H9 (cell line): ENCODE results near the gene CPA2. TPM values are rescaled to one million over a fixed set of nuclear protein-coding genes. Genes with fewer than 3 reads are reported as not detected.

Source experiments
- DNase-seq: peaks from one replicate; pipeline ENCODE4 v3.0.0-alpha.2; 2017
- H2AFZ ChIP-seq: one replicate; pipeline ENCODE4 v1.6.1; 2013; ENCODE audit warnings: mild to moderate bottlenecking, low read length, control low read depth, moderate library complexity
- H2AK5ac ChIP-seq: 2 replicates; pipeline ENCODE4 v1.6.1; 2013; ENCODE audit warnings: low read length, control low read depth, mixed read lengths; ENCODE audit not compliant: insufficient read length
- H2BK120ac ChIP-seq: one replicate; pipeline ENCODE4 v1.6.1; 2013; ENCODE audit warnings: low read depth, mild to moderate bottlenecking, low read length, control low read depth, inconsistent platforms; ENCODE audit not compliant: poor library complexity, severe bottlenecking
- H2BK12ac ChIP-seq: 2 replicates; pipeline ENCODE4 v1.6.1; 2013; ENCODE audit warnings: low read length, control low read depth, mixed read lengths, low read depth; ENCODE audit not compliant: insufficient read length
- H2BK15ac ChIP-seq: 2 replicates; pipeline ENCODE4 v1.6.1; 2013; ENCODE audit warnings: low read depth, low read length, control low read depth
- H2BK20ac ChIP-seq: one replicate; pipeline ENCODE4 v1.6.1; 2013; ENCODE audit warnings: low read depth, mild to moderate bottlenecking, low read length, control low read depth, inconsistent platforms; ENCODE audit not compliant: poor library complexity, severe bottlenecking
- H2BK5ac ChIP-seq: 2 replicates; pipeline ENCODE4 v1.6.1; 2013; ENCODE audit warnings: low read length, control low read depth, mixed read lengths; ENCODE audit not compliant: insufficient read length
- H3K14ac ChIP-seq: 2 replicates; pipeline ENCODE4 v1.6.1; 2013; ENCODE audit warnings: low read length, control low read depth; ENCODE audit not compliant: insufficient read depth
- H3K18ac ChIP-seq: 2 replicates; pipeline ENCODE4 v1.6.1; 2013; ENCODE audit warnings: low read depth, mild to moderate bottlenecking, mixed read lengths, low read length, control low read depth; ENCODE audit not compliant: insufficient read length
- H3K23ac ChIP-seq: 2 replicates; pipeline ENCODE4 v1.6.1; 2013; ENCODE audit warnings: low read length, control low read depth, mixed read lengths, low read depth; ENCODE audit not compliant: insufficient read length
- H3K23me2 ChIP-seq: 2 replicates; pipeline ENCODE4 v1.6.1; 2013; ENCODE audit warnings: low read depth, mild to moderate bottlenecking, mixed read lengths, low read length, control low read depth; ENCODE audit not compliant: insufficient read length, poor library complexity, severe bottlenecking
- H3K27ac ChIP-seq: 2 replicates; pipeline ENCODE4 v1.5.1; 2013; ENCODE audit warnings: low read length, control low read depth, mixed read lengths, low read depth; ENCODE audit not compliant: insufficient read length
- H3K27me3 ChIP-seq: 2 replicates; pipeline ENCODE4 v1.6.1; 2013; ENCODE audit warnings: low read length, control low read depth, inconsistent platforms; ENCODE audit not compliant: insufficient read depth
- H3K4ac ChIP-seq: 2 replicates; pipeline ENCODE4 v1.6.1; 2013; ENCODE audit warnings: low read depth, mild to moderate bottlenecking, control low read depth, inconsistent platforms, low read length, moderate library complexity
- H3K4me1 ChIP-seq: 2 replicates; pipeline ENCODE4 v1.6.1; 2013; ENCODE audit warnings: low read length, control low read depth, inconsistent platforms; ENCODE audit not compliant: insufficient read depth
- H3K4me2 ChIP-seq: 2 replicates; pipeline ENCODE4 v1.6.1; 2013; ENCODE audit warnings: low read length, control low read depth, mixed read lengths; ENCODE audit not compliant: insufficient read length, insufficient read depth
- H3K56ac ChIP-seq: 2 replicates; pipeline ENCODE4 v1.6.1; 2013; ENCODE audit warnings: low read depth, mild to moderate bottlenecking, mixed read lengths, low read length, control low read depth; ENCODE audit not compliant: insufficient read length
- H3K79me1 ChIP-seq: 2 replicates; pipeline ENCODE4 v1.6.1; 2013; ENCODE audit warnings: low read depth, mild to moderate bottlenecking, moderate library complexity, low read length, control low read depth, inconsistent platforms; ENCODE audit not compliant: insufficient read depth, poor library complexity, severe bottlenecking
- H3K79me2 ChIP-seq: 2 replicates; pipeline ENCODE4 v1.6.1; 2013; ENCODE audit warnings: low read length, control low read depth, inconsistent platforms; ENCODE audit not compliant: insufficient read depth
- H3K9ac ChIP-seq: 2 replicates; pipeline ENCODE4 v1.6.1; 2013; ENCODE audit warnings: low read length, control low read depth, mixed read lengths; ENCODE audit not compliant: insufficient read length; ENCODE audit errors: extremely low read depth
- H3K9me3 ChIP-seq: one replicate; pipeline ENCODE4 v1.6.1; 2013; ENCODE audit warnings: low read depth, low read length, inconsistent platforms; ENCODE audit not compliant: control insufficient read depth
- H3T11ph ChIP-seq: one replicate; pipeline ENCODE4 v1.6.1; 2013; ENCODE audit warnings: mild to moderate bottlenecking, low read length, control low read depth, inconsistent platforms
- H4K20me1 ChIP-seq: one replicate; pipeline ENCODE4 v1.6.1; 2013; ENCODE audit not compliant: control insufficient read depth, insufficient read length, insufficient read depth
- H4K5ac ChIP-seq: 2 replicates; pipeline ENCODE4 v1.6.1; 2013; ENCODE audit warnings: low read depth, mild to moderate bottlenecking, mixed read lengths, low read length, control low read depth; ENCODE audit not compliant: insufficient read length
- H4K8ac ChIP-seq: replicated peaks from 2 replicates; pipeline ENCODE4 v1.6.1; 2013; ENCODE audit warnings: low read length, control low read depth, mixed read lengths, low read depth; ENCODE audit not compliant: insufficient read length
- H4K91ac ChIP-seq: 2 replicates; pipeline ENCODE4 v1.6.1; 2013; ENCODE audit warnings: low read depth, mild to moderate bottlenecking, moderate library complexity, mixed read lengths, low read length, control low read depth; ENCODE audit not compliant: insufficient read length
- H3K27ac Mint-ChIP-seq, 3 experiments: 2 replicates in 2 of 3; 3 replicates in 1 of 3; pipeline ENCODE4 v1.8.0; 2020 to 2021; ENCODE audit warnings: mixed read lengths in 3 of 3, mild to moderate bottlenecking in 1 of 3, moderate library complexity in 1 of 3
- H3K27me3 Mint-ChIP-seq: 2 replicates; pipeline ENCODE4 v1.8.0; 2021; ENCODE audit warnings: low read depth, mild to moderate bottlenecking, moderate library complexity, mixed read lengths
- H3K36me3 Mint-ChIP-seq, 3 experiments: 2 replicates in 2 of 3; 3 replicates in 1 of 3; pipeline ENCODE4 v1.8.0; 2020 to 2021; ENCODE audit warnings: low read depth in 3 of 3, mixed read lengths in 3 of 3; ENCODE audit not compliant: insufficient read depth in 1 of 3
- H3K4me1 Mint-ChIP-seq, 2 experiments: 2 replicates each; pipeline ENCODE4 v1.8.0; 2020; ENCODE audit warnings: mixed read lengths in 2 of 2
- H3K4me3 Mint-ChIP-seq, 2 experiments: 2 replicates in 1 of 2; 3 replicates in 1 of 2; pipeline ENCODE4 v1.8.0; 2020 to 2021; ENCODE audit warnings: mild to moderate bottlenecking in 2 of 2, mixed read lengths in 2 of 2, moderate library complexity in 1 of 2
- H3K9me3 Mint-ChIP-seq, 2 experiments: 2 replicates in 1 of 2; 3 replicates in 1 of 2; pipeline ENCODE4 v1.8.0; 2020; ENCODE audit warnings: mild to moderate bottlenecking in 2 of 2, mixed read lengths in 2 of 2, moderate library complexity in 1 of 2
- WGBS: extraction: QIAGEN DNeasy Blood & Tissue Kit; methylation state at CpG from one replicate; pipeline ENCODE4 v1.1.7; 2013; ENCODE audit warnings: missing lambda C conversion rate, low lambda C conversion rate, mixed read lengths; ENCODE audit not compliant: insufficient read length; ENCODE audit errors: extremely low coverage; 5-methylcytosine and 5-hydroxymethylcytosine counted together
- total RNA-seq: library from RNA; stranded (reverse); gene quantifications from 2 replicates; pipeline ENCODE4 v1.2.1, GENCODE V29; 2021
- TF ChIP-seq, protein P1 (sequence below): fragments of 200-600 bp; sonication (generic); conservative IDR thresholded peaks from 3 replicates; pipeline ENCODE4 v1.8.0; 2021; ENCODE audit warnings: antibody characterized with exemption, mild to moderate bottlenecking

Gene CPA2
- total RNA-seq, 1 experiment from 2014 or later, result not detected

DNA sequence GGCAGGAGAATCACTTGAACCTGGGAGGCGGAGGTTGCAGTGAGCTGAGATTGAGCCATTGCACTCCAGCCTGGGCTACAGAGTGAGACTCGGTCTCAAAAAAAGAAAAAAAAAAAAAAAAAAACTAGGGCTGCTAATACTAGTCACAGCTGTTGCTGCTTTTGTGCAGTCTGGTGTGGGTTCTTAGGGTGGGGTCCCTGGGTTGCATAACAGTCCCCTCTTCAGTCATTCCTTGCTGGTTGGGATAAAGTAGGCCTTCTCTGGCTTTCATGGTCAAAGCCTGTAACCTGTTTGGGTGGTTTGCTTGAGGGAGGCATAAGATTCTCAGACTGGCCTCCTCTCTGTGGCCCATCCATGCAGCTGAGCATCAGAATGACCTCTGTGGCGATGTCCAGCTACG lies 44.9 kb upstream of the CPA2 start:
- Histone ChIP-seq H2BK5ac (no peak overlapping the region), H3K27me3 (no peaks in the 10 kb centered on the region), H2AFZ (no peak overlapping the region), H2AK5ac (no peak overlapping the region), H4K5ac (no peak overlapping the region), H3K9me3 (no peaks in the 10 kb centered on the region), H4K8ac (no peak overlapping the region), H3K56ac (no peak overlapping the region), H3K23me2 (no peaks in the 10 kb centered on the region), H3K4ac (no peak overlapping the region), H2BK120ac (no peak overlapping the region), H2BK15ac (no peak overlapping the region), H3K23ac (no peak overlapping the region), H3K14ac (no peak overlapping the region), H3T11ph (no peak overlapping the region), H2BK12ac (no peak overlapping the region), H3K4me1 (no peaks in the 10 kb centered on the region), H2BK20ac (no peak overlapping the region), H3K27ac (no peak overlapping the region), H4K91ac (no peak overlapping the region), H3K4me2 (no peak overlapping the region), H4K20me1 (no peaks in the 10 kb centered on the region), H3K79me2 (no peaks in the 10 kb centered on the region), H3K9ac (no peak overlapping the region), H3K18ac (no peak overlapping the region), H3K79me1 (no peaks in the 10 kb centered on the region)
- Mint-ChIP-seq H3K27ac (no peak overlapping the region), H3K4me1 (peaks cover 7 to 8% of the 10 kb centered on the region in 2 experiments; a peak in 2 of 4 replicates), H3K36me3 (peaks cover 0 to 13% (median 0%) of the 10 kb centered on the region in 3 experiments; a peak in 2 of 7 replicates), H3K9me3 (peaks cover 0 to 5% of the 10 kb centered on the region in 2 experiments; a peak in 3 of 5 replicates), H3K4me3 (no peak overlapping the region), H3K27me3 (peaks cover 5% of the 10 kb centered on the region; the same call in 1 of the 2 replicates)
- no CpG with 5 or more reads among the region's 4 CpGs for WGBS
- DNase-seq, result no peak
- TF ChIP-seq, protein P1, sequence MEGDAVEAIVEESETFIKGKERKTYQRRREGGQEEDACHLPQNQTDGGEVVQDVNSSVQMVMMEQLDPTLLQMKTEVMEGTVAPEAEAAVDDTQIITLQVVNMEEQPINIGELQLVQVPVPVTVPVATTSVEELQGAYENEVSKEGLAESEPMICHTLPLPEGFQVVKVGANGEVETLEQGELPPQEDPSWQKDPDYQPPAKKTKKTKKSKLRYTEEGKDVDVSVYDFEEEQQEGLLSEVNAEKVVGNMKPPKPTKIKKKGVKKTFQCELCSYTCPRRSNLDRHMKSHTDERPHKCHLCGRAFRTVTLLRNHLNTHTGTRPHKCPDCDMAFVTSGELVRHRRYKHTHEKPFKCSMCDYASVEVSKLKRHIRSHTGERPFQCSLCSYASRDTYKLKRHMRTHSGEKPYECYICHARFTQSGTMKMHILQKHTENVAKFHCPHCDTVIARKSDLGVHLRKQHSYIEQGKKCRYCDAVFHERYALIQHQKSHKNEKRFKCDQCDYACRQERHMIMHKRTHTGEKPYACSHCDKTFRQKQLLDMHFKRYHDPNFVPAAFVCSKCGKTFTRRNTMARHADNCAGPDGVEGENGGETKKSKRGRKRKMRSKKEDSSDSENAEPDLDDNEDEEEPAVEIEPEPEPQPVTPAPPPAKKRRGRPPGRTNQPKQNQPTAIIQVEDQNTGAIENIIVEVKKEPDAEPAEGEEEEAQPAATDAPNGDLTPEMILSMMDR, result no peak
